CD1c-positive myeloid dendritic cell (primary cell): ENCODE results near the gene THAP12.
"Not testable (repeated sequence)": the region's sequence is repeated elsewhere in the genome, so short reads cannot be mapped to it uniquely, and the experiment has no call there.

Experiments
- DNase-seq: peaks from one replicate; pipeline ENCODE4 v3.0.0-alpha.2; 2016; ENCODE audit errors: extremely low spot score

Gene THAP12

GRCh38 chr11:76327756-76328388 lies 53.1 kb downstream of the THAP12 start:
- no peak for DNase-seq

GRCh38 chr11:76327202-76327601 lies 53.7 kb downstream of the THAP12 start:
- peak; percentile 26 for DNase-seq

GRCh38 chr11:76325185-76325584 lies 55.7 kb downstream of the THAP12 start:
- DNase-seq = no peak

GRCh38 chr11:76323804-76324203 lies 57.1 kb downstream of the THAP12 start:
- no peak for DNase-seq

GRCh38 chr11:76323375-76323774 lies 57.6 kb downstream of the THAP12 start:
- not testable (repeated sequence) for DNase-seq

GRCh38 chr11:76322942-76323341 lies 58.0 kb downstream of the THAP12 start:
- DNase-seq = no peak

GRCh38 chr11:76322540-76322939 lies 58.4 kb downstream of the THAP12 start:
- no peak for DNase-seq

- DNase-seq = no peak
These were observed 59.0 kb downstream of the THAP12 start for GRCh38 chr11:76321820-76322524.

GRCh38 chr11:76321340-76321739 lies 59.6 kb downstream of the THAP12 start:
- DNase-seq = no peak

- no peak for DNase-seq
These were observed 60.0 kb downstream of the THAP12 start for GRCh38 chr11:76320929-76321328.

GRCh38 chr11:76319798-76320197 lies 61.1 kb downstream of the THAP12 start:
- not testable (repeated sequence) for DNase-seq

GRCh38 chr11:76318744-76319384 lies 62.1 kb downstream of the THAP12 start:
- DNase-seq = peak; percentile 87

GRCh38 chr11:76317296-76317695 lies 63.6 kb downstream of the THAP12 start:
- DNase-seq = no peak

- no peak for DNase-seq
These were observed 64.2 kb downstream of the THAP12 start for GRCh38 chr11:76316726-76317125.

GRCh38 chr11:76315182-76315853 lies 65.6 kb downstream of the THAP12 start:
- DNase-seq = no peak

- no peak for DNase-seq
These were observed 66.2 kb downstream of the THAP12 start for GRCh38 chr11:76314741-76315090.

- DNase-seq = no peak
These were observed 66.8 kb downstream of the THAP12 start for GRCh38 chr11:76313913-76314740.

- no peak for DNase-seq
These were observed 67.7 kb downstream of the THAP12 start for GRCh38 chr11:76313271-76313670.

- DNase-seq = no peak
These were observed 69.9 kb downstream of the THAP12 start for GRCh38 chr11:76310832-76311595.

GRCh38 chr11:76307978-76308747 lies 72.8 kb downstream of the THAP12 start:
- DNase-seq = no peak
